ENCODE data around the gene CYP21A2.
"Not testable (repeated sequence)": the region's sequence is repeated elsewhere in the genome, so short reads cannot be mapped to it uniquely, and the experiment has no call there.

GRCh38 chr6:32014547-32014946 lies 23.7 kb upstream of the CYP21A2 start, which contains the start of gene C4B:
- TF ChIP-seq EZH2 (IDR thresholded peaks at IDR 0.05; ENCODE audit: insufficient read depth, poor library complexity, severe bottlenecking); EZH2phosphoT487 (IDR thresholded peaks at IDR 0.05; ENCODE audit: insufficient read depth, low read depth): not testable (repeated sequence)

Measured in GM23248 (cell line).